Measurements from ENCODE around the gene DNAJC17. TPM values are rescaled to one million over a fixed set of nuclear protein-coding genes. Genes with fewer than 3 reads are reported as not detected.

The DNAJC17 gene
- total and polyA plus RNA-seq, 2 of the 13 experiments (the other 11 are each of a cell fraction or from before 2014, with no cell fraction given), result 22.2 to 26.5 TPM

DNA sequence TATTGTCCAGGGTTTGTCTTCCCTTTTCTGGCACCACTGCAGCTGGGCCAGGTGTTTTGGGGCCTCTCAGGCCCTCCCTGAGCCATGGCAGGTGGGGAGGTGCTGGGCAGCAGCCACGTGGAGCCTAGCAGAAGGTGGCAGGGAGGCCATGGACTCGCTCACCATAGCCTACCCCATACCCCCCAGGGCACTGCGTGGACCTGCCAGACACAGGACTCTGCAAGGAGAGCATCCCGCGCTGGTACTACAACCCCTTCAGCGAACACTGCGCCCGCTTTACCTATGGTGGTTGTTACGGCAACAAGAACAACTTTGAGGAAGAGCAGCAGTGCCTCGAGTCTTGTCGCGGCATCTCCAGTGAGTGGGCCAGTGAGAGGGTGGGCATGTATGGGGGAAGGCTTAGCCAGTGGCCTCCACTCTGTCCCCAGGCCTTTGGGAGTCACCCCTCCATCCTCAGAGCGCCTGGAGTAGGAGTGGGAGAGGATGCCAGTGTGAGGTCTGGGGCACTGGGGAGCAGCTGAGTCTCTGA lies 48.5 kb upstream of the DNAJC17 start:
- ChIA-PET CTCF (ENCODE audit: low intra/inter-chr PET ratio, low total read pairs) (no interaction called here), POLR2A (no interaction called here)
- no peak for ATAC-seq
- Histone ChIP-seq H3K27ac (ENCODE audit: extremely low read length, insufficient read depth, low read length) (no peak overlapping the region), H3K79me2 (ENCODE audit: insufficient read depth, low read length) (no peaks in the 10 kb centered on the region), H3K4me1 (ENCODE audit: insufficient read depth, low read length) (peaks cover 55% of the 10 kb centered on the region), H4K20me1 (ENCODE audit: insufficient read depth, low read length) (no peaks in the 10 kb centered on the region), H3K27me3 (ENCODE audit: control insufficient read depth in 1 of 2, insufficient read depth in 2 of 2, low read length in 2 of 2) (no peaks in the 10 kb centered on the region), H3K4me2 (ENCODE audit: low read depth, low read length) (no peak overlapping the region), H3K4me3 (replicated peaks in 1 of 3; ENCODE audit: insufficient read depth in 1 of 3, low read depth in 2 of 3, low read length in 3 of 3) (no peak overlapping the region), H3K9ac (ENCODE audit: insufficient read depth, low read depth, low read length) (no peak overlapping the region), H2AFZ (ENCODE audit: low read length) (no peak overlapping the region), H3K9me3 (ENCODE audit: low read length) (no peaks in the 10 kb centered on the region), H3K36me3 (replicated peaks in 1 of 2; ENCODE audit: control insufficient read depth in 1 of 2, insufficient read depth in 2 of 2, low read length in 2 of 2) (no peaks in the 10 kb centered on the region)
- TF ChIP-seq RFX1 (IDR thresholded peaks at IDR 0.05) (0 out of 2 replicates have a peak, but pooled peaks have one; percentile 14), KAT8 (CRISPR knock-in tag; IDR thresholded peaks at IDR 0.05) (no peak), THAP11 (CRISPR knock-in tag; IDR thresholded peaks at IDR 0.05) (no peak), RCOR2 (CRISPR knock-in tag; IDR thresholded peaks at IDR 0.05) (no peak), SNAI1 (CRISPR knock-in tag; IDR thresholded peaks at IDR 0.05; ENCODE audit: borderline replicate concordance) (no peak), IRF2 (CRISPR knock-in tag; IDR thresholded peaks at IDR 0.05) (no peak)
- BruUV-seq (replicated peaks), result no TSS peak
- no peak for FAIRE-seq
- intact Hi-C loops (cut with micrococcal nuclease; ENCODE audit: unreplicated experiment) (no loop called here), in situ Hi-C loops (cut with HindIII; ENCODE audit: extremely low pct_ligation_motif_present, low pct_unique_long_range_greater_than_20kb) (loop anchor here (5.0 kb wide), 1 partner anchor 37 kb away; the partner anchor contains the start of gene VPS18)
- no peak for DNase-seq (ENCODE audit: low spot score)
- 71% methylated on average over 12 of the region's 13 CpGs for WGBS (ENCODE audit: low lambda C conversion rate)

DNA sequence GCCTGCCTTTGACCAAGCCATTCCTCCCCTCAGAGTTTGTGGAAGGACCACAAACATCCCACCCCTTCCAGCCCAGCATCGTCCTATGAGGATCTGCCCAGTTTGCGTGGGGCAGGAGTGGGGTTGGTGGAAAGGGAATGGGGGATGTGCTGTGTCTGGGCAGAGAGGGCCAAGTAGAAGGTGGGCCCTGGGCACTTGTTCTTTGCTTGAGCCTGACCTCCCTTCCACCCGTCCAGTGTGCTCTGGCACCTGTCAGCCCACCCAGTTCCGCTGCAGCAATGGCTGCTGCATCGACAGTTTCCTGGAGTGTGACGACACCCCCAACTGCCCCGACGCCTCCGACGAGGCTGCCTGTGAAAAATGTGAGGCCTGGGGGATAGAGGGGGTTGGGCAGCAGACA lies 46.9 kb upstream of the DNAJC17 start:
- Histone ChIP-seq H3K27me3 (ENCODE audit: control insufficient read depth in 1 of 2, insufficient read depth in 2 of 2, low read length in 2 of 2) (no peaks in the 10 kb centered on the region), H3K27ac (ENCODE audit: extremely low read length, insufficient read depth, low read length) (no peak overlapping the region), H3K4me3 (replicated peaks in 1 of 3; ENCODE audit: insufficient read depth in 1 of 3, low read depth in 2 of 3, low read length in 3 of 3) (no peak overlapping the region), H3K9me3 (ENCODE audit: low read length) (no peaks in the 10 kb centered on the region), H3K4me2 (ENCODE audit: low read depth, low read length) (no peak overlapping the region), H4K20me1 (ENCODE audit: insufficient read depth, low read length) (no peaks in the 10 kb centered on the region), H2AFZ (ENCODE audit: low read length) (no peak overlapping the region), H3K36me3 (replicated peaks in 1 of 2; ENCODE audit: control insufficient read depth in 1 of 2, insufficient read depth in 2 of 2, low read length in 2 of 2) (no peaks in the 10 kb centered on the region), H3K4me1 (ENCODE audit: insufficient read depth, low read length) (peaks cover 48% of the 10 kb centered on the region), H3K79me2 (ENCODE audit: insufficient read depth, low read length) (no peaks in the 10 kb centered on the region), H3K9ac (ENCODE audit: insufficient read depth, low read depth, low read length) (no peak overlapping the region)
- no TSS peak for BruUV-seq (replicated peaks)
- POLR2A ChIA-PET, result no interaction called here
- no peak for DNase-seq (ENCODE audit: low spot score)
- no peak for ATAC-seq
- no peak for FAIRE-seq
- intact Hi-C loops (cut with micrococcal nuclease; ENCODE audit: unreplicated experiment) (no loop called here), in situ Hi-C loops (cut with HindIII; ENCODE audit: extremely low pct_ligation_motif_present, low pct_unique_long_range_greater_than_20kb) (no loop called here)
- WGBS (ENCODE audit: low lambda C conversion rate), result 64% methylated on average over 7 of the region's 10 CpGs
- CTCF ChIA-PET (ENCODE audit: low intra/inter-chr PET ratio, low total read pairs), result no interaction called here
- TF ChIP-seq BRD4 (CRISPR knock-in tag; IDR thresholded peaks at IDR 0.05), result no peak
- no peak for TF ChIP-seq NR2C2 (CRISPR knock-in tag; IDR thresholded peaks at IDR 0.05; ENCODE audit: borderline replicate concordance)
- TF ChIP-seq ZNF569 (CRISPR knock-in tag; IDR thresholded peaks at IDR 0.05; ENCODE audit: borderline replicate concordance), result no peak
- no peak for TF ChIP-seq ZNF772 (CRISPR knock-in tag; IDR thresholded peaks at IDR 0.05)
- TF ChIP-seq ZNF724P (CRISPR knock-in tag; IDR thresholded peaks at IDR 0.05; ENCODE audit: borderline replicate concordance), result no peak
- no peak for TF ChIP-seq ATF7-NPFF (CRISPR knock-in tag; IDR thresholded peaks at IDR 0.05; ENCODE audit: low read depth)
- TF ChIP-seq ZNF687 (CRISPR knock-in tag; IDR thresholded peaks at IDR 0.05), result no peak
- TF ChIP-seq, protein P1, sequence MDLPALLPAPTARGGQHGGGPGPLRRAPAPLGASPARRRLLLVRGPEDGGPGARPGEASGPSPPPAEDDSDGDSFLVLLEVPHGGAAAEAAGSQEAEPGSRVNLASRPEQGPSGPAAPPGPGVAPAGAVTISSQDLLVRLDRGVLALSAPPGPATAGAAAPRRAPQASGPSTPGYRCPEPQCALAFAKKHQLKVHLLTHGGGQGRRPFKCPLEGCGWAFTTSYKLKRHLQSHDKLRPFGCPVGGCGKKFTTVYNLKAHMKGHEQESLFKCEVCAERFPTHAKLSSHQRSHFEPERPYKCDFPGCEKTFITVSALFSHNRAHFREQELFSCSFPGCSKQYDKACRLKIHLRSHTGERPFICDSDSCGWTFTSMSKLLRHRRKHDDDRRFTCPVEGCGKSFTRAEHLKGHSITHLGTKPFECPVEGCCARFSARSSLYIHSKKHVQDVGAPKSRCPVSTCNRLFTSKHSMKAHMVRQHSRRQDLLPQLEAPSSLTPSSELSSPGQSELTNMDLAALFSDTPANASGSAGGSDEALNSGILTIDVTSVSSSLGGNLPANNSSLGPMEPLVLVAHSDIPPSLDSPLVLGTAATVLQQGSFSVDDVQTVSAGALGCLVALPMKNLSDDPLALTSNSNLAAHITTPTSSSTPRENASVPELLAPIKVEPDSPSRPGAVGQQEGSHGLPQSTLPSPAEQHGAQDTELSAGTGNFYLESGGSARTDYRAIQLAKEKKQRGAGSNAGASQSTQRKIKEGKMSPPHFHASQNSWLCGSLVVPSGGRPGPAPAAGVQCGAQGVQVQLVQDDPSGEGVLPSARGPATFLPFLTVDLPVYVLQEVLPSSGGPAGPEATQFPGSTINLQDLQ (CRISPR knock-in tag; IDR thresholded peaks at IDR 0.05), result no peak

Measured in HepG2 (cell line).